ENCODE data around the gene NDST4. TPM values are rescaled to one million over a fixed set of nuclear protein-coding genes. Genes with fewer than 3 reads are reported as not detected.

Gene NDST4
- total and polyA plus RNA-seq, 8 donors: 0.19 to 5.1 (median 0.61) TPM; not detected in 3

DNA sequence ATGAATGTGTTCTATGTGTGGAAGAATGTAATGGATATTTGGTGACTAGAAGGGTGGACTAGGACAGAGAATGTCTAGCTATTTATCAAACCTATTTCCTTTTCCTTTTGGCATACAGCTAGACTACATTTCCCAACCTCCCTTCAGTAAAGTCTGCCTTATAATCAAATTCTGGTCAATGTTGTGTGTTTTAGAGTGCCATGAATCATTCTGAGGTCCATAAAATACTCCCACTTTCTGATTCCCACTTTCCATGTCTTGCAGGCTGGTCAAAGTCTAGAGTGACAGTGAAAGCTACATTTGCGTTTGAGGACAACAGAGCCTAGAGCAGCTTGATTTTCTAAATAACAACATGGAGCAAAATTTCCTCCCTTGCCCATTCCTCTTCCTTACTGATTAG is 297.7 kb downstream of the NDST4 start:
- Histone ChIP-seq H3K4me1 (no peaks in the 10 kb centered on the region), H3K9me3 (no peaks in the 10 kb centered on the region), H3K27ac (no peak overlapping the region), H3K36me3 (no peaks in the 10 kb centered on the region), H3K27me3 (no peaks in the 10 kb centered on the region), H3K4me3 (no peak overlapping the region)
- intact Hi-C loops (cut with DNase I; ENCODE audit: low total_unique reads): no loop called here
- WGBS, 5 donors: 82 to 97% (median 89%) methylated on average over 1 of the region's 1 CpG
- TF ChIP-seq EP300 (IDR thresholded peaks at IDR 0.05) (no peak), POLR2AphosphoS5 (IDR thresholded peaks at IDR 0.05) (no peak), POLR2A (IDR thresholded peaks at IDR 0.05) (no peak)
- TF ChIP-seq, protein P1, sequence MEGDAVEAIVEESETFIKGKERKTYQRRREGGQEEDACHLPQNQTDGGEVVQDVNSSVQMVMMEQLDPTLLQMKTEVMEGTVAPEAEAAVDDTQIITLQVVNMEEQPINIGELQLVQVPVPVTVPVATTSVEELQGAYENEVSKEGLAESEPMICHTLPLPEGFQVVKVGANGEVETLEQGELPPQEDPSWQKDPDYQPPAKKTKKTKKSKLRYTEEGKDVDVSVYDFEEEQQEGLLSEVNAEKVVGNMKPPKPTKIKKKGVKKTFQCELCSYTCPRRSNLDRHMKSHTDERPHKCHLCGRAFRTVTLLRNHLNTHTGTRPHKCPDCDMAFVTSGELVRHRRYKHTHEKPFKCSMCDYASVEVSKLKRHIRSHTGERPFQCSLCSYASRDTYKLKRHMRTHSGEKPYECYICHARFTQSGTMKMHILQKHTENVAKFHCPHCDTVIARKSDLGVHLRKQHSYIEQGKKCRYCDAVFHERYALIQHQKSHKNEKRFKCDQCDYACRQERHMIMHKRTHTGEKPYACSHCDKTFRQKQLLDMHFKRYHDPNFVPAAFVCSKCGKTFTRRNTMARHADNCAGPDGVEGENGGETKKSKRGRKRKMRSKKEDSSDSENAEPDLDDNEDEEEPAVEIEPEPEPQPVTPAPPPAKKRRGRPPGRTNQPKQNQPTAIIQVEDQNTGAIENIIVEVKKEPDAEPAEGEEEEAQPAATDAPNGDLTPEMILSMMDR (IDR thresholded peaks at IDR 0.05): no peak
- no peak for DNase-seq

- Histone ChIP-seq H3K4me1 (no peaks in the 10 kb centered on the region), H3K9me3 (no peaks in the 10 kb centered on the region), H3K4me3 (no peak overlapping the region), H3K27me3 (no peaks in the 10 kb centered on the region), H3K27ac (no peak overlapping the region), H3K36me3 (no peaks in the 10 kb centered on the region)
- no peak for DNase-seq
- whole genome bisulfite sequencing, 5 donors: 87 to 100% (median 91%) methylated on average over 1 of the region's 1 CpG
- TF ChIP-seq POLR2A (IDR thresholded peaks at IDR 0.05) (no peak), EP300 (IDR thresholded peaks at IDR 0.05) (no peak), POLR2AphosphoS5 (IDR thresholded peaks at IDR 0.05) (no peak)
- TF ChIP-seq, protein P1 (IDR thresholded peaks at IDR 0.05): no peak
- intact Hi-C loops (cut with DNase I; ENCODE audit: low total_unique reads): no loop called here
These were observed 299.5 kb downstream of the NDST4 start for GRCh38 chr4:114813961-114814360.

DNA sequence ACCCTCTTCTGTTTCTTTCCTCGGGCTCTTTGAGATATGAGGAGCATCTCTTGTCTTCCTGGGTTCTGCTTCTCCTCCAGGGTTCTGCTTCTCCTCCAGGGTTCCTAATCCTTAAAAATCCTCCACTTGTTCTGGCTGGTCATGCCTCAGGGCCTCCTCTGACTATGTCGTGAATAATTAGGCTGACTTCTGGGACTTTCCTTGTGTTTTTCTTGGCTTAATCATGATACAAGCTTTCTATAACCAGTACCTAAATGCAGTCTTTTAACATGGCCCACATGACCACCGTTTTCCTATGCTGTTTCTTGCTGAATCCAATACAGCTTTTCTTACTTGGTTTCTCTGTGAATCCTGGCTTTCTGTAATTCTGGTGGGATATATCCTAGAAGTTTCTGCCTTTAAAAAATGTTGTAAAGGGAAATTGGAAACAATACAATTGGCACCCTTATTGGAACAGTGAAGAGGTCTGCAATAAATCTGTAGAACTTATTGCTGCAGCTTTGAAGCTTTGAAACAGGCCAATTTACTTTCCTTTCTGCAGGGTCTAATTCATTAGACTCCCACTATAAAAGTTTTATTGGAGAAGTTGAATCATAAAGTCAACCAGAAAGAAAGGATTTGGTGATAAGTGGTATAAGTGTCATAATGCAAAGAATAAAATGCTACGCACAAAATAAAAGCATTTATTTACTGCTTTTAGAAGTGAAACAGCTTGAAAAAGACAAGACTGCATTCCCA is 301.7 kb downstream of the NDST4 start:
- no peaks in the 10 kb centered on the region for H3K9me3 ChIP-seq
- peak in 1 of 2 donors; percentile 6 for DNase-seq
- no peaks in the 10 kb centered on the region for H3K36me3 ChIP-seq
- TF ChIP-seq EP300 (IDR thresholded peaks at IDR 0.05) (no peak), POLR2A (IDR thresholded peaks at IDR 0.05) (no peak), POLR2AphosphoS5 (IDR thresholded peaks at IDR 0.05) (no peak)
- TF ChIP-seq, protein P1 (IDR thresholded peaks at IDR 0.05): no peak
- no peak overlapping the region for H3K27ac ChIP-seq
- intact Hi-C loops (cut with DNase I; ENCODE audit: low total_unique reads): no loop called here
- 72 to 86% (median 78%) methylated on average over 4 of the region's 4 CpGs for WGBS, 5 donors
- H3K4me3 ChIP-seq: no peak overlapping the region
- H3K27me3 ChIP-seq: no peaks in the 10 kb centered on the region
- H3K4me1 ChIP-seq: no peaks in the 10 kb centered on the region

- TF ChIP-seq POLR2A (IDR thresholded peaks at IDR 0.05) (no peak), POLR2AphosphoS5 (IDR thresholded peaks at IDR 0.05) (no peak), EP300 (IDR thresholded peaks at IDR 0.05) (no peak)
- TF ChIP-seq, protein P1 (IDR thresholded peaks at IDR 0.05): peak in 4 of 7 experiments; percentile 59 to 71 (median 70)
- intact Hi-C loops (cut with DNase I; ENCODE audit: low total_unique reads): no loop called here
- Histone ChIP-seq H3K9me3 (no peaks in the 10 kb centered on the region), H3K36me3 (no peaks in the 10 kb centered on the region), H3K27me3 (no peaks in the 10 kb centered on the region), H3K4me1 (no peaks in the 10 kb centered on the region), H3K27ac (no peak overlapping the region), H3K4me3 (no peak overlapping the region)
- 35 to 51% (median 46%) methylated on average over 14 of the region's 14 CpGs for WGBS, 5 donors
- peak; percentile 45 to 51 for DNase-seq
These were observed 305.5 kb downstream of the NDST4 start for GRCh38 chr4:114807759-114808404.

Data from stomach (tissue), 9 donors.